Activated CD8-positive, alpha-beta memory T cell treated with anti-CD3 and anti-CD28 coated beads, Interleukin-2, amount 50 U/mL, for 48 hours (primary cell): ENCODE measurements around the gene RGS7.
"Not testable (repeated sequence)": the region's sequence is repeated elsewhere in the genome, so short reads cannot be mapped to it uniquely, and the experiment has no call there.

Source experiments
- DNase-seq: peaks from one replicate; pipeline ENCODE4 v3.0.0-alpha.2; 2020

RGS7 gene

GRCh38 chr1:241202401-241202800 is 154.6 kb downstream of the RGS7 start:
- DNase-seq, result no peak

GRCh38 chr1:241186716-241187115 is 170.3 kb downstream of the RGS7 start:
- no peak for DNase-seq

GRCh38 chr1:241181971-241182370 is 175.0 kb downstream of the RGS7 start:
- DNase-seq, result no peak

DNA sequence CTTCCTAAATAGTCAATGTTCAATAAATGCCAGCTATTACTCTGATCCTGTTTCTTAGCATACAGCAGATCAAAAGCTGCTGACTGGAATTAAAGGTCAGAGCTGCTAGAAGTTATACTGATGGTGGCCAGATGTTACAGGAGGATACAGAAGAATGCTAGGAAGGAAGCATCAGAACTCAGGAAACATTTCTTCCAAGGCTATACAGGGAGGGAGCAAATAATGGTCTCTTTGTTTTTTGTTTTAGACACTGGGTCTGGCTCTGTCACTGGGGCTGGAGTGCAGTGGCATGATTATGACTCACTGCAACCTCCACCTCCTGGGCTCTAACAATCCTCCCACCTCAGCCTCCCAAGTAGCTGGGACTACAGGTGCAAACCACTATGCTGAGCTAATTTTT is 175.5 kb downstream of the RGS7 start:
- DNase-seq, result no peak

DNA sequence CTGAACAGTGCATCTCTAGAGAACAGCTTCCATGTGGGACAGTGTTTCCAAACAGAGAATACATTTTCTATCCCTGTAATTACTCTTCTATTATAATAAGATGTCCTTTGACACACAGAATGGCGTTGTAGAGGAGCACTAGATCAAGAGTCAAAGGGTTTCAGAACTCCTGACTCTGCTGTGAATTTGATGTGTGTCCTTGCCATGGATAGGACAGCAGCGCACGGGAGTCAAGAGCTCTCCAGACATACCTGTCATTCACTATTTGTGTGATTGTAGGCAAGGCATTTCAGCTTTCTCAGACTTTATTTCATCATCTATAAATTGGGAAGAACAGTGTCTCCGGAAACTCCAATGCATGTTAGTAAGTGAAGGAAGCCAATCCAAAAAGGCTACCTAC is 176.4 kb downstream of the RGS7 start:
- no peak for DNase-seq

DNA sequence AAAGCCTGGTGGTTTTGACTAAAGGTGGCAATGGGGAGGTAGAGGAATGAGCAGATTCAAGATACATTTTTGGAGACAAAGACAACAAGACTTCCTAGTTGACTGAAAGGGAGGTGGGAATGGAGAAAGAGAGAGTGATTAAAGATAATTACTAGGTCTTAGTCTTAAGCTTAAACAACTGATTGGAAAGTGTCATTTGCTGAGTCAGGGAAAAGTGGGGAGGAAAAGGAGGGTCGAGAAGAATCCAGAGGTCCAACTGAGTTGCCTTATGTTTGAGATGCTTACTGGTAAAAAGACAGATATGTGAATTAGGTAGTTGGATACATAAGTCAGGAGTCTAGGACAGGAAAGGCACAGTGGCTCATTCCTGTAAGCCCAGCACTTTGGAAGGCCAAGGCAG is 179.3 kb downstream of the RGS7 start:
- DNase-seq, result no peak

GRCh38 chr1:241172486-241172885 is 184.5 kb downstream of the RGS7 start:
- no peak for DNase-seq

DNA sequence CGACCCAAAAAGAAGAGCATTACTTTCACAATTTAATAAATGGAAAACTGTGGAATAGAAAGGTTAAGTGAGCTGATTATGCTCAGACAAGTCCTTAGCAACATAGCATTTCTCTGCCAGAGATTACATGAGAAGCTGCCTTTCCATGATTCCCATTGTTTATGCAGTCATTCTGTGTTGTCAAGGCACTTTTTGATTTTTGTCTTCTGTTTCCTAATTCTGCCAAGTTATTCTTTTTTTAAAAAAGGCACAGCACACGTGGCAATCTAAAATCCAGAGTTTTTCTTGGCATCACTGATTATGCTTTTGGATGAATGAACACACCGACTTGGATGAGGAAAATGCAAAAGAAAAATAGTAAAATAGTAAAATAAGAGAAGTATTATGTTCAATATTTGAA is 185.0 kb downstream of the RGS7 start:
- DNase-seq, result no peak

- DNase-seq, result no peak
Observed at GRCh38 chr1:241167121-241167630, 189.8 kb downstream of the RGS7 start.

DNA sequence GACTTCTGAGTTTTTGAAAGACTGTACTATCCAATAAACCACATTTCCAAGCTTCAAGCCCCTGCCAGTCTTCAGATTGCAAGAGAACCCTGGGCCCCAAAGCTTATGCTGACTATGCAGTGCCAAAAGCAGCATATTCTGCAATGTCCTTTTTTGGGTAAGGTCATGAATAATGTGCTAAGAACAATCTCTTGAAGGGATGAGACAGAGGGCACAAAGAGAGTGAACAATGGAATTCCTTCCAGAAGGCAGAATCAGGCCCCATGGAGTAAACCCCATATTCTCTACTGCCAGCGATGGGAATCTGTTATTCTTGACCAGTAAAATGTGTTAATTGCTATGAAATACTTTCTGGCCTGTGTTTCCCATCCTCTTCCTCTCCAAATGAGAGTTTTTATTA is 190.4 kb downstream of the RGS7 start:
- DNase-seq, result no peak

DNA sequence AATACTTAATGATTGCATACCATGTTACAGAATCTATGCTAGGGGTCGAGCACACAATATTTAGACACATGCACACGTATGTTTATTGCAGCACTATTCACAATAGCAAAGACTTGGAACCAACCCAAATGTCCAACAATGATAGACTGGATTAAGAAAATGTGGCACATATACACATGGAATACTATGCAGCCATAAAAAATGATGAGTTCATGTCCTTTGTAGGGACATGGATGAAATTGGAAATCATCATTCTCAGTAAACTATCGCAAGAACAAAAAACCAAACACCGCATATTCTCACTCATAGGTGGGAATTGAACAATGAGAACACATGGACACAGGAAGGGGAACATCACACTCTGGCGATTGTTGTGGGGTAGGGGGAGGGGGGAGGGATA is 191.7 kb downstream of the RGS7 start:
- not testable (repeated sequence) for DNase-seq

DNA sequence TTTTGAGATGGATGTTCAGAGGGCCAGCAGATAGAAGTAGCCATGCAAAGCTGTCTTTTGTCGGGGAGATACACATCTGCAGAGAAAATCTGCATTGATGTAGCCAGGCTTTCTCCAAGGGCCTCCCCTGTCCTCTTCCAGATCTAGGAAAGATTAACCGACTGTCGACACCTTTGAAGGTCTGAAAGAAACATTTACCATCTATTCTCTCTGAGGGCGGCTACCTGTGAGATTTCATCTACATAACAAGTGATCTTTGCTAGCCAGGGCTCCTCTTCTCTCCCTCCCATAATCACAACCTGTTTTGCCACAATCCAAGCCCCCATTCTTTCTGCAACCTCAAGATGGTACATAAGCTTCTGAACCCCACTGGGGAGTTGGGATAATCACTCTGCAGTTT is 193.6 kb downstream of the RGS7 start:
- no peak for DNase-seq

GRCh38 chr1:241161188-241161689 is 195.8 kb downstream of the RGS7 start:
- DNase-seq, result no peak

- DNase-seq, result no peak
Observed at GRCh38 chr1:241157435-241157834, 199.6 kb downstream of the RGS7 start.

DNA sequence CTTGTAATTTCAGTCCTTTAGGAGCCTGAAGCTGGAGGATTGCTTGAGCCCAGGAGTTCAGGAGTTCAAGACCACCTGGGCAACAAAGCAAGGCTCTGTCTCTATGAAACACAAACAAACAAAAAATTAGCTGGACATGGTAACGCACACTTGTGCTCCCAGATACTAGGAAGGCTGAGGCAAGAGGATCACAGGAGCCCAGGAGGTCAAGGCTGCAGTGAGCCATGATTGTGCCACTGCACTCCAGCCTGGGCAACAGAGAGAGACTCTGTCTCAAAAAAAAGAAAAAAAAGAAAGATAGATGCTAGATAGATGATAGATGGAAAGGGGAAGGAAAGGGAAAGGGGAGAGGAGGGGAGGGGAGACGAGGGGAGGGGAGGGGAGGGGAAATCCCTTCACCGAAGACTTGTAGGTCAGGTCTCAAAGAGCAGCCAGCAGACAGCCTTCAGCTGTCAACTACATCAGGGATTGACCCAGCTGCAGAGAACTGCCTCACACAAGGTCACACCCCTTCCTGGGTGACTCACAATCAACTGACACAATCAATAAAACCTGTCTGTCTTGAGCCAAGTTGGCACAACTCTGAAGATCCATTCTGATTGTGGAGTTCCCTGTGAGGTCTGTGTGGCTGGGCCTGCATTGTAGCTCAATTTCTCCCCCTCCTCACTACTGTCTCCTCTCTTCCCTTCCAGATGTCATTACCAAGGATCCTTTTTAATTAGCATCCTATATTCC is 200.6 kb downstream of the RGS7 start:
- no peak for DNase-seq

- DNase-seq, result no peak
Observed at GRCh38 chr1:241145881-241146280, 211.1 kb downstream of the RGS7 start.

- no peak for DNase-seq
Observed at GRCh38 chr1:241143765-241144442, 213.1 kb downstream of the RGS7 start.

DNA sequence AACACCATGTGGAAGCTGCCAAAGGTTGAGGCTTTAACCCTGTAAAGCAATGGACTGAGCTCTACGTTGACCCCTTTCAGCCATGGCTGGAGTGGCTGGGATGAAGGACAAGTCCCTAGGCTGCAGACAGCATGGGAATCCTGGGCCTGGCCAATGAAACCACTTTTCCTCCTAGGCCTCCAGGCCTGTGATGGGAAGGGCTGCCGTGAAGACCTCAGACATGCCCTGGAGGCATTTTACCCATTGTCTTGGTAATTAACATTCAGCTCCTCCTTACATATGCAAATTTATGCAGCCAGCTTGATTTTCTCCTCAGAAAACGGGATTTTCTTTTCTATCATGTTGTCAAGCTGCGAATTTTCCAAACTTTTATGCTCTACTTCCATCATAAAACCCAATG is 214.5 kb downstream of the RGS7 start:
- no peak for DNase-seq

- DNase-seq, result not testable (repeated sequence)
Observed at GRCh38 chr1:241141646-241142045, 215.4 kb downstream of the RGS7 start.

GRCh38 chr1:241140670-241141069 is 216.3 kb downstream of the RGS7 start:
- no peak for DNase-seq

DNA sequence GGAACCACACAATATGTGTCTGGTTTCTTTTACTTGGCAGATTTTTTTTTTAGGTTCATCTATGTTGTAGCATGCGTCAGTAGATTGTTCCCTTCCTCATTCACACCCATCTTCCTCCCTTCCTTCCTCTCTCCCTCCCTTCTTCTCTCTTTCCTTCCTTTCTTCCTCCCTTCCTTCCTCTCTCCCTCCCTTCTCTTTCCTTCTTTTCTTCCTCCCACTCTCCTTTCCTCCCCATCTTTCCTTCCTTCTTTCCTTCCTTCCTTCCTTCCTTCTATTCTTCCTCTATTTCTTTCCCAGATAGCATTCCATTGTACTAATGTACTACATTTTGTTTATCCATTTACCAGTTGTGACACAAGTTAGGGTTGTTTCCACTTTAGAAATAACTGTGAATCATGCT is 218.0 kb downstream of the RGS7 start:
- DNase-seq, result no peak

DNA sequence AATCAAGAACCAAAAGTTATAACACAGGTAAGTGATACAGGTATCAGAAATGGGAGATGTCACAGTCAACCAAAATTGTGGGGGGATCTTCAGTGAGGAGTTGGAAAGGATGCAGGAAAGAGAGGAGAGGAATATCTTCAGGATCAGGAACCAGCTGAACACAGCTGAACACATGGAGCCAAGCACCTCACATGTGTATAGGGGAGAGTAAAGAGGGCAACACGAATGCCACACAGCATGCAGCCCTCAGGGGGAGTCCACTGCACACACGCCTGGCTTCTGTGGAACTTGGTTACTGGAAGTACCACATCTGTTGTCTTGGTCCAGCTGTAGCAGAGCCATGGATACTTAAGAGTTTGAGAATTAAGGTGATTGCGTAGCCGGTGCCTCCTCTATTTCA is 218.8 kb downstream of the RGS7 start:
- no peak for DNase-seq

DNA sequence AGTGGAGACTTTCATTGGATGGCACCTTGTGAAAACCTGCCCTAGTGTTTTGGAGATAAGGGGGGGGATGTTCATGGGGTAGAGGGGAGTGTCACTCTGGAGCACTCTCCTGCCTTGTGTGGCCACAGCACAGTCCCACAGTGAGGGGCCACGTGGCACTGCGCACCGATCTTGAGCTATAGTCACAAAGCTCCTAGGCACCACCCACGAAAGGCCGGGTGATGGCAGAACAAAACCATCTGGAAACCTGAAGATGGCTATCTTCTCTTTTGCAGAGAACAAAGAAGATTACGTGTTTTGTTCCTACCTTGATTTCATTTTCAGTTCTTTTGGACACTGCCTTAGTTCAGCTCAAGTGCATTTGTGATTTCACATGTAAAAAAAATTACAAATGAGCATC is 220.6 kb downstream of the RGS7 start:
- no peak for DNase-seq

- no peak for DNase-seq
Observed at GRCh38 chr1:241131636-241132194, 225.3 kb downstream of the RGS7 start.
